ENCODE measurements around the gene KIF26A. TPM values are rescaled to one million over a fixed set of nuclear protein-coding genes. Genes with fewer than 3 reads are reported as not detected.

KIF26A gene
- total RNA-seq, 2 donors from 2014 or later, result 0.43 TPM; not detected in 1

GRCh38 chr14:104230119-104230815 lies 91.9 kb downstream of the KIF26A start:
- Mint-ChIP-seq H3K36me3 (peaks cover 0 to 10% of the 10 kb centered on the region in 2 donors), H3K27ac (no peak overlapping the region), H3K9me3 (peaks cover 6 to 14% of the 10 kb centered on the region in 2 donors)
- ATAC-seq (no peak), DNase-seq (ENCODE audit: low spot score in 2 of 2) (no peak)

Other genes with a start within 250 kb of the KIF26A start
- gene TDRD9, start 210.1 kb upstream of the KIF26A start, total RNA-seq, result under 1 TPM; 0.10 to 0.68 TPM
- gene RD3L, start 196.1 kb upstream of the KIF26A start, total RNA-seq, result not detected
- gene ASPG, start 52.9 kb upstream of the KIF26A start, total RNA-seq, result not detected